Upper lobe of left lung (tissue), 6 donors: Measurements from ENCODE around the gene CCDC57. TPM values are rescaled to one million over a fixed set of nuclear protein-coding genes. Genes with fewer than 3 reads are reported as not detected.
"Not testable (repeated sequence)": the region's sequence is repeated elsewhere in the genome, so short reads cannot be mapped to it uniquely, and the experiment has no call there.

Experiments
- ATAC-seq, 2 donors: fragments of 200-7000 bp; cut with Tn5 transposase; one replicate each; pipeline ENCODE4 v1.9.1; 2022; ENCODE audit warnings: mild to moderate bottlenecking in 2 of 2, moderate library complexity in 2 of 2; ENCODE audit not compliant: low FRiP score in 2 of 2
- DNase-seq, 2 donors: peaks; one replicate each; pipeline ENCODE4 v3.0.0-alpha.2; 2019 to 2020
- H3K27ac ChIP-seq, 4 donors: fragments of 200-600 bp; sonication (generic); one replicate each; pipeline ENCODE4 v1.5.1; 2016 to 2019
- H3K27me3 ChIP-seq, 4 donors: fragments of 200-600 bp; sonication (generic); one replicate each; pipeline ENCODE4 v1.5.1; 2017 to 2019
- H3K36me3 ChIP-seq, 4 donors: fragments of 200-600 bp; sonication (generic); one replicate each; pipeline ENCODE4 v1.5.1; 2016 to 2019
- H3K4me1 ChIP-seq, 4 donors: fragments of 200-600 bp; sonication (generic); one replicate each; pipeline ENCODE4 v1.5.1; 2018 to 2019
- H3K4me3 ChIP-seq, 4 donors: fragments of 200-600 bp; sonication (generic); one replicate each; pipeline ENCODE4 v1.5.1; 2017 to 2019; ENCODE audit warnings: mild to moderate bottlenecking in 2 of 4, moderate library complexity in 1 of 4
- H3K9me3 ChIP-seq, 4 donors: fragments of 200-600 bp; sonication (generic); one replicate each; pipeline ENCODE4 v1.5.1; 2018 to 2019
- EP300 ChIP-seq, 4 donors: sonication (generic); formaldehyde crosslinking; IDR thresholded peaks; one replicate each; pipeline ENCODE4 v1.5.1; 2017; ENCODE audit warnings: antibody characterized with exemption in 4 of 4, control low read depth in 2 of 4
- POLR2A ChIP-seq, 4 donors: fragments of 450-650 bp; IDR thresholded peaks; one replicate each; pipeline ENCODE4 v1.5.1; 2016 to 2017; ENCODE audit warnings: antibody characterized with exemption in 4 of 4, mild to moderate bottlenecking in 2 of 4
- POLR2AphosphoS5 ChIP-seq, 2 donors: sonication (generic); formaldehyde crosslinking; IDR thresholded peaks; one replicate each; pipeline ENCODE4 v1.5.1; 2017; ENCODE audit warnings: antibody characterized with exemption in 2 of 2
- WGBS, 2 donors: methylation state at CpG; one replicate each; pipeline ENCODE4 v1.1.5; 2017 to 2018; 5-methylcytosine and 5-hydroxymethylcytosine counted together
- total RNA-seq, 6 donors: library from RNA; depleted of rRNA in 4 of 6; stranded (reverse); fragments of >200 nt in 4 of 6; gene quantifications; one replicate each; pipeline versions ENCODE4 v1.1.0 to v1.2.1, GENCODE V29; 2016 to 2021
- TF ChIP-seq, protein P1 (sequence below), 6 experiments: fragments of 450-650 bp in 4 of 6; fragments of 200-600 bp in 2 of 6; sonication (generic) in 2 of 6; IDR thresholded peaks; one replicate each; pipeline ENCODE4 v1.5.1; 2016 to 2019; ENCODE audit warnings: antibody characterized with exemption in 6 of 6
- donor health status: DM: no; HTN: no; CAD: no; lungs with moderate emphysema.
- donor health status: DM: no; HTN: yes; CAD: no; lungs with severe emphysema.

Gene CCDC57
- total RNA-seq, 6 donors from 2014 or later, result 52.9 to 204 (median 71.8) TPM

DNA sequence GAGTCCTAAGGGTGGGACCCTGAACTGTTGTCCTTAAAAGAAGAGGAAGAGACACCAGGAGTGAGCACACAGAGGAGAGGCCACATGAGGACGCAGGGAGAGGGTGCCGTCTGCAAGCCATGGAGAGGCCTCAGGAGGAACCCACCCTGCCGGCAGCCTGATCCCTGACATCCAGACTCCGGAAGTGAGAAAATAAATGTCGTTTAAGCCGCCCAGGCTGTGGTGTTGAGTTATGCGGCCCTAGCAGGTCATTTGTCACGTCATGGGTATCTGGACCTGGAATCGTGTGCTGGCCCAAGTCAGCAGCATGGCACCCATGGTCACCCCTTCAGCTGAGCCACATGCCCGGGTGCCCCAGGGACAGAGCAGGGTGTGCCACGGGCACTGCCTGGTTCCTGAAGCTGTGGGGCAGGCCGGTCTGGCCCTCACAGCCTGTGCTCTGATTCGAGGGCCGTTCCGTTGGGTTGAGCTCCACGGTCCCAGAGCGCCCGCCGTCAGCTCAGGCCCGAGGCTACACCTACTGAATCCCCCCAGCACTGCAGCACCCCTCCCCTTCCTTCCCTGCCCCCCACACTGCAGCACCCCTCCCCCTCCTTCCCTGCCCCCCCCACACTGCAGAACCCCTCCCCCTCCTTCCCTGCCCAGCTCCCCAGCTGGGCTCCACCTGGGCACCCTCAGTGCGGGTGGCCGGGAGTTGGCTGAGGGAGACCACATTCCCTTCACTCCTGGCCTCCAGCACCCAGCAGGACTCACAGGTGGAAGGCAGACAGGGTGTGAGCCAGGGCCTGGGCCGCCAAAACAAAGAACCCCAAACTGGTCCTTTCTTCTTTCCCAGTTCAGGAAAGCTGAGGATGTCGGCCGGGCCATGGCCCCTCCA is 2.7 kb upstream of the CCDC57 start:
- WGBS, 2 donors, result 62 to 72% methylated on average over 10 to 23 of the region's 25 CpGs
- Histone ChIP-seq H3K4me1 (peaks cover 44 to 60% (median 48%) of the 10 kb centered on the region in 4 donors), H3K4me3 (no peak overlapping the region), H3K27me3 (no peaks in the 10 kb centered on the region), H3K9me3 (no peaks in the 10 kb centered on the region), H3K27ac (peak overlapping the region; percentile 91 to 97 (median 92)), H3K36me3 (no peaks in the 10 kb centered on the region)
- peak; percentile 43 to 52 for DNase-seq
- TF ChIP-seq, protein P1, sequence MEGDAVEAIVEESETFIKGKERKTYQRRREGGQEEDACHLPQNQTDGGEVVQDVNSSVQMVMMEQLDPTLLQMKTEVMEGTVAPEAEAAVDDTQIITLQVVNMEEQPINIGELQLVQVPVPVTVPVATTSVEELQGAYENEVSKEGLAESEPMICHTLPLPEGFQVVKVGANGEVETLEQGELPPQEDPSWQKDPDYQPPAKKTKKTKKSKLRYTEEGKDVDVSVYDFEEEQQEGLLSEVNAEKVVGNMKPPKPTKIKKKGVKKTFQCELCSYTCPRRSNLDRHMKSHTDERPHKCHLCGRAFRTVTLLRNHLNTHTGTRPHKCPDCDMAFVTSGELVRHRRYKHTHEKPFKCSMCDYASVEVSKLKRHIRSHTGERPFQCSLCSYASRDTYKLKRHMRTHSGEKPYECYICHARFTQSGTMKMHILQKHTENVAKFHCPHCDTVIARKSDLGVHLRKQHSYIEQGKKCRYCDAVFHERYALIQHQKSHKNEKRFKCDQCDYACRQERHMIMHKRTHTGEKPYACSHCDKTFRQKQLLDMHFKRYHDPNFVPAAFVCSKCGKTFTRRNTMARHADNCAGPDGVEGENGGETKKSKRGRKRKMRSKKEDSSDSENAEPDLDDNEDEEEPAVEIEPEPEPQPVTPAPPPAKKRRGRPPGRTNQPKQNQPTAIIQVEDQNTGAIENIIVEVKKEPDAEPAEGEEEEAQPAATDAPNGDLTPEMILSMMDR (IDR thresholded peaks at IDR 0.05), result no peak
- TF ChIP-seq EP300 (IDR thresholded peaks at IDR 0.05), result no peak
- no peak for TF ChIP-seq POLR2AphosphoS5 (IDR thresholded peaks at IDR 0.05)
- TF ChIP-seq POLR2A (IDR thresholded peaks at IDR 0.05), result peak in 1 of 4 donors; percentile 46
- peak in 1 of 2 donors; percentile 21 for ATAC-seq

DNA sequence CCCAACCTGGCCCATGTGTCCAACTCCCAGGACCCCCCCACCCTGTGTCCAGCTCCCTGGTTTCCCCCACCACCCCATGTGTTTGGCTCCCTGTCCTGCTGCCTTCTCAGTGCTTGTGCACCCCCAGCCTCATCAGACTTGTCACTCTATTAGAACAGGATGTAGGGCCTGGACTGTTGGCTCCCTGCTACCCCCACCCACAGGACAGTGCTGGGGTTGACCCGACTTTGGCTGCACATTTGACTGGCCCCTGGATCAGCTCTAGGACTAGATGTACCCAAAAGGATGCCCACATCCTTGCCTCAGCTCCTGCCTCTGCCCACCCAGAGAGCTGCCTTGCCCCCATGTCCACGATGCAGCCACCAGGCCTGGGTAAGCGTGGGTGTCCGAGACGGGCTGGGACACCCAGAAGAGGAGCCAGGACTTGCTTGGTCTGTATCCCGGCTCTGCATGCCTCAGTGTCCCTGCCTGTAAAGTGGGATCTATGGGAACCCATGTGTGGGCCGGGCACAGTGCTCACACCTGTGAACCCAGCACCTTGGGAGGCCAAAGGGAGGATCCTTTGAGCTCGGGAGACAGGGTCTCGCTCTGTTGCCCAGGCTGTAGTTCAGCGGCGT is 1.5 kb upstream of the CCDC57 start:
- H3K9me3 ChIP-seq, result no peaks in the 10 kb centered on the region
- DNase-seq (no peak), ATAC-seq (no peak)
- H3K27ac ChIP-seq, result peak overlapping the region in 1 of 4 donors; percentile 97
- H3K4me1 ChIP-seq, result peaks cover 44 to 60% (median 48%) of the 10 kb centered on the region in 4 donors
- H3K4me3 ChIP-seq, result no peak overlapping the region
- TF ChIP-seq EP300 (IDR thresholded peaks at IDR 0.05) (no peak), POLR2A (IDR thresholded peaks at IDR 0.05) (no peak), POLR2AphosphoS5 (IDR thresholded peaks at IDR 0.05) (no peak)
- TF ChIP-seq, protein P1 (IDR thresholded peaks at IDR 0.05), result no peak
- WGBS, 2 donors, result 82 to 98% methylated on average over 6 to 11 of the region's 11 CpGs
- no peaks in the 10 kb centered on the region for H3K27me3 ChIP-seq
- H3K36me3 ChIP-seq, result no peaks in the 10 kb centered on the region

DNA sequence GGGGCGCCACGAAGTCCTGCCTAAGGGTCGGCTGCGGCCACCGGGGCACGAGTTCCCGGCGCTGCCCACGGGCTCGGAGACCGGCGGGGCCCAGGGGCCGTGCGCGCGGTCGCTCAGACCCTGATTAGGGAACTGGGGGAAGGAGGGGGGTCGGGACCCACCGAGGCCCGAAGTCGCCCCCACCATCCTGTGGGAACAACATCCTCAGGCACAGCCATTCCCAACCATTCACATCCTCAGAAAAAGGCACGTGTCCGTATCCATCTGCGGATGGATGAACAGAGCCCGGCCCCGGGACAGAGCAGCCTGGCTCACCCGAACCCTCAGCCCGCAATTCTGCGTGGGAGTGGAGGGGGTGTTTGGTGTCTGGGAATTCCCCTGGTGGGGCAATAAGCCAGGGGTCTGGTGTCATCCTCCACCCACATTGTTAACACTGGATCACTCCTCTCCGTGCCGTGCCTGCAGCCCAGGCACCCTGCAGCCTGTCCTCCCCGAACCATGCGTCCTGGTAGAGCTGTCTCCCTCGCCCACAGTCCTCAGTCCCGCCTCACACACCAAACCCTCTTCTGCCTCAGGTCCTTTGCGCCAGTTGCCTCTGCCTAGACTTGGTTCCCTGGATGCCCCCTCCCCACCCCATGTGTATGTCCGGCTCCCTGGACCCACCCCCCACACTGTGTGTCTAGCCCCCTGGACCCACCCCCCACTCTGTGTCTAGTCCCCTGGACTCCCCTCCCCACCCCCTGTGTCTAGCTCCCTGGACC is 789 bp upstream of the CCDC57 start:
- H3K27me3 ChIP-seq, result no peaks in the 10 kb centered on the region
- no peaks in the 10 kb centered on the region for H3K9me3 ChIP-seq
- ATAC-seq (peak in 1 of 2 donors; percentile 65), DNase-seq (peak in 1 of 2 donors; percentile 61)
- H3K27ac ChIP-seq, result peak overlapping the region; percentile 77 to 93 (median 88)
- peak in 1 of 2 donors; percentile 6 for TF ChIP-seq POLR2AphosphoS5 (IDR thresholded peaks at IDR 0.05)
- TF ChIP-seq, protein P1 (IDR thresholded peaks at IDR 0.05), result no peak
- H3K36me3 ChIP-seq, result no peaks in the 10 kb centered on the region
- H3K4me3 ChIP-seq, result peak overlapping the region; percentile 63 to 97 (median 94)
- H3K4me1 ChIP-seq, result peaks cover 42 to 56% (median 48%) of the 10 kb centered on the region in 4 donors
- WGBS, 2 donors, result 11 to 18% methylated on average over 14 to 31 of the region's 37 CpGs

DNA sequence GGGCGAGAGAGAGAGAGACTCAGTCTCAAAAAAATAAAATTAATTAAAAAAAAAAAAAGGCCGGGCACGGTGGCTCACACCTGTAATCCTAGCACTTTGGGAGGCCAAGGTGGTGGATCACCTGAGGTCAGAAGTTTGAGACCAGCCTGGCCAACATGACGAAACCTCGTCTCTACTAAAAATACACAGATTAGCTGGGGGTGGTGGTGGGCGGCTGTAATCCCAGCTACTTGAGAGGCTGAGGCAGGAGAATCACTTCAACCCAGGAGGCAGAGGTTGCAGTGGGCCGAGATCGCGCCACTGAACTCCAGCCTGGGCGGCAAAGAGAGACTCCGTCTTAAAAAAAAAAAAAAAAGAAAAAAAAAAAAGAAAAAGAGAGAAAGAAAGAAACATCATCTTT is 2.0 kb downstream of the CCDC57 start:
- not testable (repeated sequence) for H3K27me3 ChIP-seq, H3K27ac ChIP-seq, ATAC-seq, H3K9me3 ChIP-seq, H3K4me3 ChIP-seq, H3K36me3 ChIP-seq, DNase-seq
- peaks cover 29 to 42% (median 34%) of the 10 kb centered on the region in 4 donors for H3K4me1 ChIP-seq
- 90 to 93% methylated on average over 11 of the region's 11 CpGs for WGBS, 2 donors
